A673 (cell line): ENCODE results near the gene GPR39. TPM values are rescaled to one million over a fixed set of nuclear protein-coding genes. Genes with fewer than 3 reads are reported as not detected.
A peak's percentile ranks its signal among the peaks of the same experiment; 100 is the strongest.

Experiments
- Bru-seq: library from RNA; stranded (reverse); fragments of 400-500 nt; gene quantifications from one replicate; lab custom pipeline; 2021; lab: Mats Ljungman, UMichigan
- BruChase-seq, 2 experiments: library from RNA; stranded (reverse); fragments of 400-500 nt; gene quantifications; one replicate each; lab custom pipeline; 2021; lab: Mats Ljungman, UMichigan
- BruUV-seq: library from RNA; stranded (reverse); fragments of 400-500 nt; replicated peaks from 2 replicates; lab custom pipeline; 2021; lab: Mats Ljungman, UMichigan
- CTCF ChIA-PET: fragments of 300-600 bp; sonication (Branson Sonifier 250); formaldehyde crosslinking; loops from one replicate; lab custom pipeline; 2022; ENCODE audit warnings: antibody characterized with exemption; lab: Charles Lee
- POLR2A ChIA-PET: fragments of 300-600 bp; sonication (Branson Sonifier 250); formaldehyde crosslinking; loops from one replicate; lab custom pipeline; 2022; ENCODE audit warnings: antibody characterized with exemption; ENCODE audit not compliant: low non-redundant PET; lab: Charles Lee
- DNase-seq: peaks from one replicate; pipeline ENCODE4 v3.0.0-alpha.2; 2015; ENCODE audit warnings: low spot score
- H3K27ac ChIP-seq: fragments of 200-600 bp; sonication (generic); 2 replicates; pipeline ENCODE4 v1.5.1; 2016; ENCODE audit warnings: mixed run types, low read depth, mild to moderate bottlenecking, mixed read lengths, antibody characterized with exemption, low read length; ENCODE audit not compliant: poor library complexity, severe bottlenecking
- H3K27me3 ChIP-seq: fragments of 200-600 bp; sonication (generic); replicated peaks from 2 replicates; pipeline ENCODE4 v1.6.1; 2017; ENCODE audit warnings: mixed run types, low read depth, mild to moderate bottlenecking, mixed read lengths, antibody characterized with exemption, low read length; ENCODE audit not compliant: insufficient read depth, poor library complexity
- H3K36me3 ChIP-seq: fragments of 200-600 bp; sonication (generic); 2 replicates; pipeline ENCODE4 v1.6.1; 2016; ENCODE audit warnings: mixed run types, mild to moderate bottlenecking, mixed read lengths, antibody characterized with exemption, low read length; ENCODE audit not compliant: insufficient read depth, poor library complexity, severe bottlenecking
- H3K4me1 ChIP-seq: fragments of 200-600 bp; sonication (generic); 2 replicates; pipeline ENCODE4 v1.6.1; 2017; ENCODE audit warnings: mixed run types, mild to moderate bottlenecking, mixed read lengths, antibody characterized with exemption, low read length; ENCODE audit not compliant: insufficient read depth, poor library complexity, severe bottlenecking
- H3K4me3 ChIP-seq: fragments of 200-600 bp; sonication (generic); 2 replicates; pipeline ENCODE4 v1.5.1; 2016; ENCODE audit warnings: low read depth, mixed run types, mild to moderate bottlenecking, mixed read lengths, low read length; ENCODE audit not compliant: poor library complexity, severe bottlenecking
- H3K9me3 ChIP-seq: fragments of 200-600 bp; sonication (generic); 2 replicates; pipeline ENCODE4 v1.6.1; 2016; ENCODE audit warnings: mixed run types, low read depth, mild to moderate bottlenecking, mixed read lengths, antibody characterized with exemption, low read length; ENCODE audit not compliant: poor library complexity, severe bottlenecking
- CTCF ChIP-seq: fragments of 300-800, 200-600 bp; sonication (generic); conservative IDR thresholded peaks from 2 replicates; pipeline ENCODE4 v1.5.1; 2017; ENCODE audit warnings: low read depth, mild to moderate bottlenecking, antibody characterized with exemption, low read length, moderate library complexity, mixed read lengths
- EZH2 ChIP-seq: fragments of 200-600 bp; sonication (generic); IDR thresholded peaks from 2 replicates; pipeline ENCODE4 v1.6.1; 2017; ENCODE audit warnings: borderline replicate concordance, low read depth, mild to moderate bottlenecking, mixed read lengths, antibody characterized with exemption, low read length; ENCODE audit not compliant: poor library complexity, severe bottlenecking
- intact Hi-C: fragments of 100-400 bp; cut with micrococcal nuclease; formaldehyde crosslinking; loops from one replicate; pipeline ENCODE4 v1.10.0; 2022; ENCODE audit not compliant: unreplicated experiment
- long read RNA-seq: library from polyadenylated mRNA; stranded (forward); transcript quantifications from one replicate; pipeline ENCODE4 v2.0.0, GENCODE V29; 2022
- total RNA-seq: library from RNA; stranded (reverse); gene quantifications from 2 replicates; pipeline ENCODE4 v1.2.3, GENCODE V29; 2021

Gene GPR39
- total RNA-seq (3.4 and 3.6 TPM in 2 replicates), Bru-seq, nascent RNA (percentile 56 among the genes with signal in this experiment), BruChase-seq, experiment 1, labeled RNA remaining after a 2-hour chase (percentile 55 among the genes with signal in this experiment), BruChase-seq, experiment 2, labeled RNA remaining after a 6-hour chase (percentile 55 among the genes with signal in this experiment)
- long read RNA-seq, partial matches to known transcripts = 0 of 1 reads
- long read RNA-seq, other reads (novel, unspliced or antisense) = 1 of 1 reads

DNA sequence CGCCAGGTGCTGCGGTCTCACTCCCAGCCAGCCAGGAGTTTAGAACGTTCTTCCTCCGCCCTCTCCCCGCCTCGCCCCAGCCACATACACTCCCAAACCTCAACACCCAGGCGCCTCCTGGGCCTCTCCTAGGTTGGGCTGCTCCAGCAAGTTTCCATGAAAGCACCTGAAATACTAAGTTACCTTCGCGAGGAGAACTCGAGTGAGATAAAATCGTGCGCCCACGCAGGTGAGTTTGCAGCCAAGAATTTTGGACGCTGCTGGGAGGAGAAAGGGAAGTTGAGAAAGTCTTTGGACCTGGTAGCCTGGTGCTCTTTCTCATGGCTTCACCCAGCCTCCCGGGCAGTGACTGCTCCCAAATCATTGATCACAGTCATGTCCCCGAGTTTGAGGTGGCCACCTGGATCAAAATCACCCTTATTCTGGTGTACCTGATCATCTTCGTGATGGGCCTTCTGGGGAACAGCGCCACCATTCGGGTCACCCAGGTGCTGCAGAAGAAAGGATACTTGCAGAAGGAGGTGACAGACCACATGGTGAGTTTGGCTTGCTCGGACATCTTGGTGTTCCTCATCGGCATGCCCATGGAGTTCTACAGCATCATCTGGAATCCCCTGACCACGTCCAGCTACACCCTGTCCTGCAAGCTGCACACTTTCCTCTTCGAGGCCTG, at the start of gene GPR39:
TSS of gene GPR39 (plus strand) at position 83 of the 673 bp plus-strand sequence.
- Histone ChIP-seq H3K4me3 (peak within 1 kb of the TSS; percentile 51), H3K36me3 (no peaks in the 10 kb centered on the region), H3K27ac (no peak within 1 kb of the TSS), H3K4me1 (peaks cover 10% of the 10 kb centered on the region), H3K9me3 (no peaks in the 10 kb centered on the region), H3K27me3 (no peaks in the 10 kb centered on the region)
- BruUV-seq = no TSS peak
- CTCF ChIA-PET = interaction anchor here (0.7 kb wide), 1 partner anchor 32 kb away, joined by 4 read pairs; no protein-coding TSS in a partner anchor
- no peak for TF ChIP-seq CTCF
- TF ChIP-seq EZH2 = no peak
- POLR2A ChIA-PET = no interaction called here
- no peak for DNase-seq
- intact Hi-C loops = no loop called here

- BruUV-seq = no TSS peak
- Histone ChIP-seq H3K4me3 (no peak overlapping the region), H3K27me3 (no peaks in the 10 kb centered on the region), H3K27ac (no peak overlapping the region), H3K4me1 (no peaks in the 10 kb centered on the region), H3K9me3 (no peaks in the 10 kb centered on the region), H3K36me3 (no peaks in the 10 kb centered on the region)
- ChIA-PET CTCF (no interaction called here), POLR2A (no interaction called here)
- intact Hi-C loops = no loop called here
- no peak for TF ChIP-seq CTCF
- TF ChIP-seq EZH2 = no peak
- DNase-seq = peak; percentile 36
Observed at GRCh38 chr2:132368191-132368590, 48.4 kb upstream of the GPR39 start.

DNA sequence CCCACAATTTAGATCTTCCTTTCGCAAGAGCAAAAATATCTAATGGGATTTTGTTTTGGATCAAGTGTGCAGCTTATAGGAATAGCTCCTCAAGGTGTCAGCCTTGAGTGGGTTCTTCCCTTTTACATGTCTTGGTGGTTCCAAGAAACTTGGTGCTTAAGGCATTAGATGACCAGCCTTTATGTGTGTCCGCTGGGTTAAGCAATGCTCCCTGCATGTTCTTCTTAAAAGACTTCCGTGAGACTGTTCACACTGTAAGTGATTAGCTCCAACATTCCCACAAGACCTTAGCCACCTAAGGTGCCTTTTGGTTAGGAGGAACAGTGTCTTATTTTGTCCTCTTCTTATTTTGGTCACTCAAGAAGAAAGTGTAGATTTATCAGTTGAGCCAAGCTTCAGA, 44.3 kb upstream of the GPR39 start:
- H3K36me3 ChIP-seq = no peaks in the 10 kb centered on the region
- peaks cover 8% of the 10 kb centered on the region for H3K9me3 ChIP-seq
- CTCF ChIA-PET = no interaction called here
- TF ChIP-seq EZH2 (no peak), CTCF (no peak)
- DNase-seq = no peak
- no peaks in the 10 kb centered on the region for H3K27me3 ChIP-seq
- H3K27ac ChIP-seq = no peak overlapping the region
- intact Hi-C loops = no loop called here
- H3K4me3 ChIP-seq = no peak overlapping the region
- POLR2A ChIA-PET = no interaction called here
- no peaks in the 10 kb centered on the region for H3K4me1 ChIP-seq
- no TSS peak for BruUV-seq
